Naive thymus-derived CD4-positive, alpha-beta T cell (primary cell): ENCODE results near the gene ADAMTSL1. TPM values are rescaled to one million over a fixed set of nuclear protein-coding genes. Genes with fewer than 3 reads are reported as not detected.

ENCODE experiments used
- ATAC-seq: fragments of 150-1000 bp; cut with Tn5 transposase; 2 replicates; pipeline ENCODE4 v1.10.0; 2021; ENCODE audit warnings: mild to moderate bottlenecking, moderate library complexity
- CTCF ChIA-PET: fragments of 350-600 bp; sonication (Branson Sonifier 250); formaldehyde crosslinking; loops from one replicate; lab custom pipeline; 2021; ENCODE audit warnings: antibody characterized with exemption; lab: Charles Lee
- POLR2A ChIA-PET: fragments of 350-600 bp; sonication (Branson Sonifier 250); formaldehyde crosslinking; loops from one replicate; lab custom pipeline; 2021; ENCODE audit warnings: antibody characterized with exemption, inconsistent platforms; lab: Charles Lee
- DNase-seq, 9 donors: peaks; one replicate each; pipeline versions ENCODE4 v3.0.0 to v3.0.0-alpha.2; 2020 to 2022; ENCODE audit warnings: mixed read lengths in 1 of 9
- H3K27ac ChIP-seq: one replicate; pipeline ENCODE4 v1.7.0; 2013; ENCODE audit warnings: mild to moderate bottlenecking, low read depth, low read length, moderate library complexity
- H3K27me3 ChIP-seq, 2 donors: one replicate each; pipeline ENCODE4 v1.7.0; 2013; ENCODE audit warnings: low read length in 2 of 2, mild to moderate bottlenecking in 2 of 2, moderate library complexity in 2 of 2; ENCODE audit not compliant: control insufficient read depth in 2 of 2, insufficient read depth in 2 of 2
- H3K36me3 ChIP-seq, 3 experiments: 1 replicate in 2 of 3; 2 replicates in 1 of 3; pipeline ENCODE4 v1.7.0; 2013; ENCODE audit warnings: low read length in 3 of 3, mild to moderate bottlenecking in 3 of 3, moderate library complexity in 1 of 3; ENCODE audit not compliant: insufficient read depth in 3 of 3, control insufficient read depth in 2 of 3
- H3K4me1 ChIP-seq, 2 donors: one replicate each; pipeline ENCODE4 v1.7.0; 2013; ENCODE audit warnings: low read length in 2 of 2, mild to moderate bottlenecking in 2 of 2, moderate library complexity in 1 of 2; ENCODE audit not compliant: control insufficient read depth in 2 of 2, insufficient read depth in 2 of 2
- H3K4me3 ChIP-seq: 2 replicates; pipeline ENCODE4 v1.7.0; 2013; ENCODE audit warnings: mild to moderate bottlenecking, low read length
- H3K9me3 ChIP-seq, 3 experiments: 1 replicate in 2 of 3; 2 replicates in 1 of 3; pipeline ENCODE4 v1.7.0; 2013; ENCODE audit warnings: low read length in 3 of 3; ENCODE audit not compliant: control insufficient read depth in 2 of 3
- H3K27ac Mint-ChIP-seq, 9 donors: one replicate each; pipeline ENCODE4 v1.8.0; 2020 to 2022; ENCODE audit warnings: mixed read lengths in 9 of 9, mild to moderate bottlenecking in 8 of 9, moderate library complexity in 5 of 9, inconsistent platforms in 2 of 9
- H3K27me3 Mint-ChIP-seq, 5 donors: one replicate each; pipeline ENCODE4 v1.8.0; 2021 to 2022; ENCODE audit warnings: mixed read lengths in 5 of 5, mild to moderate bottlenecking in 1 of 5
- H3K36me3 Mint-ChIP-seq, 5 donors: one replicate each; pipeline ENCODE4 v1.8.0; 2020 to 2022; ENCODE audit warnings: mixed read lengths in 5 of 5, mild to moderate bottlenecking in 3 of 5, inconsistent platforms in 1 of 5
- H3K4me1 Mint-ChIP-seq, 7 donors: one replicate each; pipeline ENCODE4 v1.8.0; 2020 to 2022; ENCODE audit warnings: mixed read lengths in 7 of 7, mild to moderate bottlenecking in 3 of 7, inconsistent platforms in 1 of 7
- H3K4me3 Mint-ChIP-seq, 10 donors: one replicate each; pipeline ENCODE4 v1.8.0; 2020 to 2022; ENCODE audit warnings: mild to moderate bottlenecking in 10 of 10, mixed read lengths in 10 of 10, moderate library complexity in 6 of 10, inconsistent platforms in 2 of 10
- H3K9me3 Mint-ChIP-seq, 11 donors: one replicate each; pipeline ENCODE4 v1.8.0; 2020 to 2022; ENCODE audit warnings: mixed read lengths in 11 of 11, mild to moderate bottlenecking in 4 of 11, inconsistent platforms in 1 of 11, moderate library complexity in 1 of 11
- intact Hi-C, 2 donors: fragments of 100-400 bp; cut with micrococcal nuclease; formaldehyde crosslinking; loops; one replicate each; pipeline ENCODE4 v1.15.1; 2023
- polyA plus RNA-seq, 2 donors: library from polyadenylated mRNA; unstranded; fragments of 300-500 nt; fragmentation: Illumina TruSeq; gene quantifications; one replicate each; pipeline ENCODE4 v1.2.3, GENCODE V29; 2021
- total RNA-seq, 6 experiments: library from RNA in 5 of 6; stranded (reverse) in 5 of 6; gene quantifications; 1 replicate in 5 of 6; 2 replicates in 1 of 6; pipeline ENCODE4 v1.2.3 and lab custom pipeline; 2021 to 2026

ADAMTSL1 gene
- total and polyA plus RNA-seq, 7 experiments from 2014 or later: not detected

DNA sequence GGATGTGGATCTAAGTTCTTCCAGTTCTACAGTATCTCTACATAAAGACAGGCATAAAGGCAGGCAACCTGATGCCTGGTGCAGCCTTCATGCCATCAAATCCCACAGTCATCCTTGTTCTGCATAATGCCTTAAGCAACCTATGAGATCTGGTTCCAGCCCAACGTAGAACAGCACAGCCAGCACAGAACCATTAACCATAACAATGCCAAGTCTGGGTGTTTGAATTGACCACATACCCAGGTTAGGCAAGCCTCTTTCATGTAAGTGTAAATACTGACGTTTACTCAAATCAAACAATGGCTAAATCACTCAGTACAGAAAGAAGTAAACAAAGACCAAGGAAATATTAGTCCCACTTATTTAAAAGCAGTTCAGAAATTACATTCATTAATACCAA, 195.0 kb downstream of the ADAMTSL1 start:
- Mint-ChIP-seq H3K9me3 (no peaks in the 10 kb centered on the region), H3K27me3 (peaks cover 0 to 20% (median 11%) of the 10 kb centered on the region in 5 donors)
- POLR2A ChIA-PET: no interaction called here

DNA sequence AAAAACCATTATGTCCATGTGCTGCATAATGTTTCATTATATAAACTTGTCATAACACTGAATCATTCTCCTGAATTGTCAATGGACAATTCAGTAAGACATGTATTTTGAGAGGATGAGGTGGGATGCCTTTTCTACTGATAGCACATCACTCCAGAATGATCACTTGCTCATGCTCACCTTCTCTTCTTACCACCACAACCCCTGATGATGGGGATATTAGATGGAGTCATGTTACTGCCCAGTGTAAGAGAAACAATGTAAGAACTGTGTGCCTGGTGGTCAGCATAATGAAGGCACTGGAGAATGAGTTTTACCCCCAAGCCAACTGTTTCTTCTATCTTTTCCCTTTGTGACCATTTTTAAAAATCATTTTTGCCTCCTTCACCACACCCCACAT, 198.8 kb downstream of the ADAMTSL1 start:
- intact Hi-C loops: no loop called here
- no peaks in the 10 kb centered on the region for H3K9me3 ChIP-seq
- CTCF ChIA-PET: no interaction called here

More for the DNA sequence above, 195.0 kb downstream of the ADAMTSL1 start:
- Histone ChIP-seq H3K27ac (no peak overlapping the region), H3K4me3 (no peak overlapping the region), H3K4me1 (no peaks in the 10 kb centered on the region), H3K9me3 (no peaks in the 10 kb centered on the region), H3K36me3 (no peaks in the 10 kb centered on the region), H3K27me3 (no peaks in the 10 kb centered on the region)
- CTCF ChIA-PET: no interaction called here
- Mint-ChIP-seq H3K4me1 (no peaks in the 10 kb centered on the region), H3K27ac (no peak overlapping the region), H3K36me3 (no peaks in the 10 kb centered on the region), H3K4me3 (no peak overlapping the region)
- DNase-seq (no peak), ATAC-seq (no peak)
- intact Hi-C loops: no loop called here

GRCh38 chr9:18673179-18673578, 199.2 kb downstream of the ADAMTSL1 start:
- DNase-seq (no peak), ATAC-seq (no peak)
- no peaks in the 10 kb centered on the region for H3K36me3 Mint-ChIP-seq
- H3K27me3 Mint-ChIP-seq: peaks cover 1 to 21% (median 6%) of the 10 kb centered on the region in 5 donors
- no peaks in the 10 kb centered on the region for H3K9me3 Mint-ChIP-seq
- Histone ChIP-seq H3K36me3 (no peaks in the 10 kb centered on the region), H3K4me3 (no peak overlapping the region), H3K9me3 (no peaks in the 10 kb centered on the region), H3K27me3 (no peaks in the 10 kb centered on the region), H3K27ac (no peak overlapping the region), H3K4me1 (no peaks in the 10 kb centered on the region)
- intact Hi-C loops: no loop called here
- no peak overlapping the region for H3K4me3 Mint-ChIP-seq
- POLR2A ChIA-PET: no interaction called here
- no peak overlapping the region for H3K27ac Mint-ChIP-seq
- no peaks in the 10 kb centered on the region for H3K4me1 Mint-ChIP-seq
- CTCF ChIA-PET: no interaction called here

More for the DNA sequence above, 198.8 kb downstream of the ADAMTSL1 start:
- no peak overlapping the region for H3K27ac ChIP-seq
- no peaks in the 10 kb centered on the region for H3K36me3 Mint-ChIP-seq
- H3K4me3 Mint-ChIP-seq: no peak overlapping the region
- ATAC-seq: no peak
- H3K9me3 Mint-ChIP-seq: no peaks in the 10 kb centered on the region
- H3K27me3 ChIP-seq: no peaks in the 10 kb centered on the region
- peaks cover 1 to 19% (median 6%) of the 10 kb centered on the region in 5 donors for H3K27me3 Mint-ChIP-seq
- H3K4me1 Mint-ChIP-seq: no peaks in the 10 kb centered on the region
- H3K27ac Mint-ChIP-seq: no peak overlapping the region
- no peaks in the 10 kb centered on the region for H3K36me3 ChIP-seq
- H3K4me1 ChIP-seq: no peaks in the 10 kb centered on the region
- DNase-seq: no peak
- POLR2A ChIA-PET: no interaction called here
- no peak overlapping the region for H3K4me3 ChIP-seq

DNA sequence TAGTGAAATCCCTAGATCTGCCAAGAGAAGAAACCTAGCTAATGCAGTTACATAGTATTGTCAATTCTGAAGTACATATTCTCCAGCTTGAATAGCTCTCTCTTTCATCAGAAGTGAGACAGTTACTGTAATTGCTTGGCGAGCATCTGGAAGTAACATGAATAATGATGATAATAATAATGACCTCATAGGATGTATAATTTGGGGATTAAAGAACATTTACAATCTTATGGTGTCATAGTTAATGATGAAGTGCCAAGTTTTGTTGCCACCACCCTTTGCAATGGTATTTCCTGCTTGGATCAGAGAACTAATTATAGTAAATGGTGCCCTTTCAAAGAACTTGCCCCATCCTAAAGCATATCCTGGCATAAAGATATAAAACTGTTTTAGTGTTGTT, 201.4 kb downstream of the ADAMTSL1 start:
- ChIA-PET POLR2A (no interaction called here), CTCF (no interaction called here)
- ATAC-seq (no peak), DNase-seq (no peak)
- Histone ChIP-seq H3K36me3 (no peaks in the 10 kb centered on the region), H3K4me1 (no peaks in the 10 kb centered on the region), H3K9me3 (no peaks in the 10 kb centered on the region), H3K27me3 (no peaks in the 10 kb centered on the region), H3K27ac (no peak overlapping the region), H3K4me3 (no peak overlapping the region)
- Mint-ChIP-seq H3K27ac (no peak overlapping the region), H3K36me3 (no peaks in the 10 kb centered on the region), H3K27me3 (peaks cover 0 to 26% (median 6%) of the 10 kb centered on the region in 5 donors), H3K4me1 (no peaks in the 10 kb centered on the region), H3K9me3 (no peaks in the 10 kb centered on the region), H3K4me3 (no peak overlapping the region)
- intact Hi-C loops: no loop called here

DNA sequence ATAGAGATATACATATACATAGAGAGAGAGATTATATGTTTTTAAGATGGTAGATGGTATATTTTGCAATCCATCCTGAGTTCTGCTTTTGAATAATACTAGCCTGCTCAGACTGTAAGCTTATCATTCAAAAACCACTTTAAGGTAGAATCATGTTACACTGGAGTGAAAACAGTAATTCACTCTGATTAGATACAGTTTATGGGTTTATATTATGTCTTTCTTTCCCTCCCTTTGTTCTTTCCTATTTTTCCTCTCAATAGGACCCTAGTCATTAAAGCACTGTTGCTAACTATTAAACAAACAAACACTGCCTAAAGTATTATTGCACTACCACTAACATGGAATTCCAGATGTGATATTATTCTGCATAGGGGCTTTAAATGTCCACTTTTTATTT, 202.0 kb downstream of the ADAMTSL1 start:
- H3K27ac ChIP-seq: no peak overlapping the region
- DNase-seq (no peak), ATAC-seq (no peak)
- no peaks in the 10 kb centered on the region for H3K4me1 ChIP-seq
- Mint-ChIP-seq H3K4me1 (no peaks in the 10 kb centered on the region), H3K9me3 (no peaks in the 10 kb centered on the region), H3K4me3 (no peak overlapping the region), H3K27ac (no peak overlapping the region), H3K36me3 (no peaks in the 10 kb centered on the region), H3K27me3 (peaks cover 0 to 30% (median 5%) of the 10 kb centered on the region in 5 donors)
- intact Hi-C loops: no loop called here
- H3K27me3 ChIP-seq: no peaks in the 10 kb centered on the region
- POLR2A ChIA-PET: no interaction called here
- no peak overlapping the region for H3K4me3 ChIP-seq
- no peaks in the 10 kb centered on the region for H3K36me3 ChIP-seq
- CTCF ChIA-PET: no interaction called here
- H3K9me3 ChIP-seq: no peaks in the 10 kb centered on the region

DNA sequence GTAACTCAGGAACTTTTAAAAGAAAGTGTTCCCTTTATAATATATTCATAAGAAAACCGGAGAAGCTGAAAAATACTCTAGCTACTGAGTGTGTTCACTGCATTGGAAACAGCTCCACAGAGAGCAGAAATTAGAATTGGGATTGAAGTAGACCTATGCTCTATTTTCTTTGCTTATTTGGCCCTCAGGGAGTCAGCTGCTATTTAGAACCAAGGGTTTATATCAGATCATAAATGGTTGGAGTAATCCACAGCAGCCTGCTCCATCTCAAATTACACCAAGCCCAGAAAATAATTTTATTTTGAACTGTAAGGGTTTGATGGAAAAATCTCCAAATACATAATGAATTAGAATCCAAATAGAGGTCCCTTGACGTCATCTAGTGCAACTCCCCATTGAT, 202.6 kb downstream of the ADAMTSL1 start:
- ChIA-PET POLR2A (no interaction called here), CTCF (no interaction called here)
- Mint-ChIP-seq H3K4me3 (no peak overlapping the region), H3K36me3 (no peaks in the 10 kb centered on the region), H3K27me3 (peaks cover 0 to 26% (median 4%) of the 10 kb centered on the region in 5 donors), H3K4me1 (no peaks in the 10 kb centered on the region), H3K27ac (no peak overlapping the region), H3K9me3 (no peaks in the 10 kb centered on the region)
- intact Hi-C loops: no loop called here
- Histone ChIP-seq H3K9me3 (no peaks in the 10 kb centered on the region), H3K36me3 (no peaks in the 10 kb centered on the region), H3K4me3 (no peak overlapping the region), H3K4me1 (no peaks in the 10 kb centered on the region), H3K27ac (no peak overlapping the region), H3K27me3 (no peaks in the 10 kb centered on the region)
- DNase-seq (no peak), ATAC-seq (no peak)

- Mint-ChIP-seq H3K27me3 (peaks cover 0 to 24% (median 4%) of the 10 kb centered on the region in 5 donors), H3K36me3 (no peaks in the 10 kb centered on the region), H3K4me1 (no peaks in the 10 kb centered on the region), H3K4me3 (no peak overlapping the region), H3K9me3 (no peaks in the 10 kb centered on the region), H3K27ac (no peak overlapping the region)
- Histone ChIP-seq H3K36me3 (no peaks in the 10 kb centered on the region), H3K4me3 (no peak overlapping the region), H3K27ac (no peak overlapping the region), H3K9me3 (no peaks in the 10 kb centered on the region), H3K4me1 (no peaks in the 10 kb centered on the region), H3K27me3 (no peaks in the 10 kb centered on the region)
- CTCF ChIA-PET: no interaction called here
- no peak for DNase-seq
- intact Hi-C loops: no loop called here
- no peak for ATAC-seq
- POLR2A ChIA-PET: no interaction called here
These were observed 205.1 kb downstream of the ADAMTSL1 start for GRCh38 chr9:18678821-18679590.
